Measurements from ENCODE around the gene ZNF746. TPM values are rescaled to one million over a fixed set of nuclear protein-coding genes. Genes with fewer than 3 reads are reported as not detected.

Gene ZNF746
- total RNA-seq, 1 donor from 2014 or later, result 21.2 TPM

DNA sequence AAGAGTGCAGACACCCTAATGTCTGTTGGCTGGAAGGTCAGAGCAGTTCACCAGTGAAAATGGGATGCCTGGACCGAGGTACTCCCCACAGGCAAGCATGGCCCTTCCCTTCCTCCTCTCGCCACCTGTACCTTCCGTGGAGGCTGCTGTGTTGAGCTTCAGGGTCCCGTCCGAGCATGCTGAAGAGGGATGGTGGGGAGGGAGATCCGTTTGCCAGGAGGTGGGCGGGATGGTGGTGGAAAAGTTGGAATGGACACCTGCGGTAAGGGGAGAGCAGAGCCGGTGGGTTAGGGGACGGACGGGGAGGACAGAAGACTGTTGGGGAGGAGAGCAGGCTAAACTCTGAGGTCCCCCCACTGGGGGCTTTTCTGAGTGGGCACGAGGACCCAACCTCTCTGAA, 20.8 kb downstream of the ZNF746 start:
- Mint-ChIP-seq H3K27me3 (ENCODE audit: low read depth) (no peaks in the 10 kb centered on the region), H3K9me3 (peaks cover 7% of the 10 kb centered on the region), H3K36me3 (ENCODE audit: low read depth) (peaks cover 46% of the 10 kb centered on the region), H3K4me1 (no peaks in the 10 kb centered on the region), H3K27ac (ENCODE audit: unreplicated experiment) (no peak overlapping the region), H3K4me3 (no peak overlapping the region)
- TF ChIP-seq CTCF (conservative IDR thresholded peaks at IDR 0.05), result no peak
- DNase-seq (ENCODE audit: low read depth, low spot score), result no peak

GRCh38 chr7:149475121-149476045, 22.2 kb downstream of the ZNF746 start:
- H3K9me3 Mint-ChIP-seq, result peaks cover 10% of the 10 kb centered on the region
- no peak overlapping the region for H3K27ac Mint-ChIP-seq (ENCODE audit: unreplicated experiment)
- TF ChIP-seq CTCF (conservative IDR thresholded peaks at IDR 0.05), result no peak
- no peak for DNase-seq (ENCODE audit: low read depth, low spot score)
- no peak overlapping the region for H3K4me3 Mint-ChIP-seq
- H3K36me3 Mint-ChIP-seq (ENCODE audit: low read depth), result peaks cover 52% of the 10 kb centered on the region
- H3K27me3 Mint-ChIP-seq (ENCODE audit: low read depth), result no peaks in the 10 kb centered on the region
- no peaks in the 10 kb centered on the region for H3K4me1 Mint-ChIP-seq

DNA sequence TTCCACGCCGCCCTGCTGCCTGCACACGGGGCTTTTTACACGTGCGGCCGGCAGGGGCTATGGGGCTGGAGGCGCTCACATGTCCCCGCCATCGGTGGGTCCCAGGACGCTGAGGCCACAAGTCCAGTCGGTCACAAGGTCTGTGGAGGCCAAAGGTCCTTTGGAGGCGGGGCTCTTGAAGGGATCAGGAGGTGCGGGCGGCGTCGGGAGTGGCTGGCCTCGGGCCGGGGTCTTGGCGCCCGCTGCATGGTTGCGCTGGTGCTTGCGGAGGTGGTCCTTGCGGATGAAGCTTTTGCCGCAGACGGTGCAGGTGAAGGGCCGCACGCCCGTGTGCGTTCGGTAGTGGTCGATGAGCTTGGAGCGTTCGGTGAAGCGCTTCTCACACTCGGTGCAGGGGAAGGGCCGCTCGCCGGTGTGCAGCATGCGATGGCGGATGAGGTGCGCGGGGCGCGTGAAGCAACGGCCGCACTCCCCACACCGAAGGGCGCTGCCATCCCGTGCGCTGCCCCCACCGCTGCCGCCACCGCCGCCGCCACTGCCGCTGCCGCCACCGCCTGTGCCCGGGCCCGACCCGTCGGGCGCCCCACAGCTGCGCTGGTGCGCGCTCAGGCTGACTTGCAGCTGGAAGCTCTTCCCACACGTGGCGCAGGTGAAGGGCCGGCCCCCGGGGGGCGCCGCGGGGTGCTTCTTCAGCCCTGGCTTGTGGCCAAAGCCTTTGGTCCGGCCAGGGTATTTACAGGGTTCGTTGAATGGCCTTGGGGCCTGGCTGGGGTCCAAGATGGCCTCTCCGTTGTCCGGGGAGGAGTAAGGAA, 23.1 kb downstream of the ZNF746 start:
- Mint-ChIP-seq H3K4me1 (no peaks in the 10 kb centered on the region), H3K27me3 (ENCODE audit: low read depth) (no peaks in the 10 kb centered on the region), H3K9me3 (peaks cover 10% of the 10 kb centered on the region), H3K36me3 (ENCODE audit: low read depth) (peaks cover 60% of the 10 kb centered on the region), H3K27ac (ENCODE audit: unreplicated experiment) (no peak overlapping the region), H3K4me3 (no peak overlapping the region)
- no peak for DNase-seq (ENCODE audit: low read depth, low spot score)
- no peak for TF ChIP-seq CTCF (conservative IDR thresholded peaks at IDR 0.05)

GRCh38 chr7:149473251-149473650, 24.4 kb downstream of the ZNF746 start:
- Mint-ChIP-seq H3K4me3 (no peak overlapping the region), H3K4me1 (no peaks in the 10 kb centered on the region), H3K36me3 (ENCODE audit: low read depth) (peaks cover 50% of the 10 kb centered on the region), H3K9me3 (peaks cover 3% of the 10 kb centered on the region), H3K27ac (ENCODE audit: unreplicated experiment) (no peak overlapping the region), H3K27me3 (ENCODE audit: low read depth) (no peaks in the 10 kb centered on the region)
- DNase-seq (ENCODE audit: low read depth, low spot score), result no peak
- TF ChIP-seq CTCF (conservative IDR thresholded peaks at IDR 0.05), result no peak

DNA sequence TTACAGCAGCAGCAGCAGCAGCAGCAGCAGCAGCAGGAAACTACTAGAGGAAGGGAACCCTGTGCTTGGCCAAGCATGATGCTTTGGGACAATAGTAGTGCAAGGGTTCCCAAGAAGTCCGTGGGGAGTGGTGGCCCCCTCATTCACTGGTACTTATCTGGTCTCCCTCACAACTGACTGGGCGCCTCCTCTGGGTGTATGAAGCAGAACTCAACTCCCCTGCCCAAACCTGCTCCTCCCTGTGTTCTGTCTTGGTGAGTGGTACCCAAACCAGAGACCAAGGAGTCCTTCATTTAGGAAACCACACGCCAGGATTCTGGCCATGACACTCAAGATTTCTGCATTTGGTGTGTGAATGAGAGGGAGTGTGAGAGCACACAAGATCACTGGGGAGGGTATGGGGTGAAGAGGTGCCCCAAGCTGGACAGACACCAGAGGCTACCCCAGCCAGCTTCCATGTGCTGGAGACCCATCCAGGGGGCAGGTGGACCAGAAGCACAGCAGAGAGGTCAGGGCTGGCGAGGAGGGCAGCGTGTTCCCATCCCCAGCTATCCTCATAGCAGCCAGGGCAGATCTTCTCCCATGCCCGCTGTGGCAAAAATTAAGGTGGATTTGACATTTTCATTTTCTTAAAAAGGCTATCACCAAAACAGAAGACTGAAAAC, 26.2 kb downstream of the ZNF746 start:
- no peak for TF ChIP-seq CTCF (conservative IDR thresholded peaks at IDR 0.05)
- no peak for DNase-seq (ENCODE audit: low read depth, low spot score)
- H3K27me3 Mint-ChIP-seq (ENCODE audit: low read depth), result no peaks in the 10 kb centered on the region
- peaks cover 3% of the 10 kb centered on the region for H3K9me3 Mint-ChIP-seq
- no peak overlapping the region for H3K4me3 Mint-ChIP-seq
- no peak overlapping the region for H3K27ac Mint-ChIP-seq (ENCODE audit: unreplicated experiment)
- H3K36me3 Mint-ChIP-seq (ENCODE audit: low read depth), result peaks cover 39% of the 10 kb centered on the region
- no peaks in the 10 kb centered on the region for H3K4me1 Mint-ChIP-seq

All from neural crest cell (in vitro differentiated cells).